Measurements from ENCODE around the gene DLG5.

- no peak for TF ChIP-seq CTCF (IDR thresholded peaks at IDR 0.05; ENCODE audit: insufficient read depth, low read length, poor library complexity, severe bottlenecking)
- no peak for TF ChIP-seq EZH2phosphoT487 (conservative IDR thresholded peaks at IDR 0.05; ENCODE audit: low read length)
Observed at GRCh38 chr10:77970869-77971803, 44.6 kb upstream of the DLG5 start.

All from SU-DHL-6 (cell line).